ENCODE results near the gene PSTPIP1. TPM values are rescaled to one million over a fixed set of nuclear protein-coding genes. Genes with fewer than 3 reads are reported as not detected.
A peak's percentile ranks its signal among the peaks of the same experiment; 100 is the strongest.

PSTPIP1 gene
- total RNA-seq, 1 experiment from 2014 or later: 1.2 TPM

- H3K36me3 Mint-ChIP-seq (ENCODE audit: insufficient read depth, unreplicated experiment): peaks cover 5% of the 10 kb centered on the region
- intact Hi-C loops (cut with micrococcal nuclease): no loop called here
- peaks cover 38% of the 10 kb centered on the region for H3K4me1 Mint-ChIP-seq (ENCODE audit: insufficient read depth, unreplicated experiment)
- BruUV-seq (replicated peaks): no TSS peak
- peak; percentile 42 for DNase-seq (ENCODE audit: unreplicated experiment)
- peaks cover under 1% of the 10 kb centered on the region for H3K27me3 Mint-ChIP-seq (ENCODE audit: insufficient read depth, unreplicated experiment)
- no peaks in the 10 kb centered on the region for H3K9me3 Mint-ChIP-seq (ENCODE audit: unreplicated experiment)
- H3K27ac Mint-ChIP-seq (ENCODE audit: low read depth, unreplicated experiment): peak overlapping the region; percentile 21
- TF ChIP-seq CTCF (IDR thresholded peaks at IDR 0.05; ENCODE audit: unreplicated experiment): no peak
- POLR2A ChIA-PET: interaction anchor here (0.6 to 1.6 kb wide), 8 partner anchors 9 to 438 kb away, joined by 3 to 26 read pairs (median 4); no protein-coding TSS in a partner anchor
- H3K4me3 Mint-ChIP-seq (ENCODE audit: unreplicated experiment): peak overlapping the region; percentile 77
- CTCF ChIA-PET: interaction anchor here (0.6 to 1.2 kb wide), 4 partner anchors 9 to 474 kb away, joined by 3 to 4 read pairs (median 4); no protein-coding TSS in a partner anchor
These were observed 74.7 kb downstream of the PSTPIP1 start for GRCh38 chr15:77069521-77070121.

GRCh38 chr15:77070180-77070494 is 75.2 kb downstream of the PSTPIP1 start:
- Mint-ChIP-seq H3K27me3 (ENCODE audit: insufficient read depth, unreplicated experiment) (peaks cover 5% of the 10 kb centered on the region), H3K4me1 (ENCODE audit: insufficient read depth, unreplicated experiment) (peaks cover 34% of the 10 kb centered on the region), H3K27ac (ENCODE audit: low read depth, unreplicated experiment) (peak overlapping the region; percentile 21), H3K4me3 (ENCODE audit: unreplicated experiment) (peak overlapping the region; percentile 77), H3K9me3 (ENCODE audit: unreplicated experiment) (no peaks in the 10 kb centered on the region), H3K36me3 (ENCODE audit: insufficient read depth, unreplicated experiment) (peaks cover 5% of the 10 kb centered on the region)
- no peak for DNase-seq (ENCODE audit: unreplicated experiment)
- ChIA-PET CTCF (interaction anchor here (1.2 kb wide), 1 partner anchor 9 kb away, joined by 4 read pairs; no protein-coding TSS in a partner anchor), POLR2A (interaction anchor here (1.0 to 1.4 kb wide), 3 partner anchors 10 to 438 kb away, joined by 5 to 26 read pairs (median 5); no protein-coding TSS in a partner anchor)
- TF ChIP-seq CTCF (IDR thresholded peaks at IDR 0.05; ENCODE audit: unreplicated experiment): no peak
- intact Hi-C loops (cut with micrococcal nuclease): no loop called here
- no TSS peak for BruUV-seq (replicated peaks)

DNA sequence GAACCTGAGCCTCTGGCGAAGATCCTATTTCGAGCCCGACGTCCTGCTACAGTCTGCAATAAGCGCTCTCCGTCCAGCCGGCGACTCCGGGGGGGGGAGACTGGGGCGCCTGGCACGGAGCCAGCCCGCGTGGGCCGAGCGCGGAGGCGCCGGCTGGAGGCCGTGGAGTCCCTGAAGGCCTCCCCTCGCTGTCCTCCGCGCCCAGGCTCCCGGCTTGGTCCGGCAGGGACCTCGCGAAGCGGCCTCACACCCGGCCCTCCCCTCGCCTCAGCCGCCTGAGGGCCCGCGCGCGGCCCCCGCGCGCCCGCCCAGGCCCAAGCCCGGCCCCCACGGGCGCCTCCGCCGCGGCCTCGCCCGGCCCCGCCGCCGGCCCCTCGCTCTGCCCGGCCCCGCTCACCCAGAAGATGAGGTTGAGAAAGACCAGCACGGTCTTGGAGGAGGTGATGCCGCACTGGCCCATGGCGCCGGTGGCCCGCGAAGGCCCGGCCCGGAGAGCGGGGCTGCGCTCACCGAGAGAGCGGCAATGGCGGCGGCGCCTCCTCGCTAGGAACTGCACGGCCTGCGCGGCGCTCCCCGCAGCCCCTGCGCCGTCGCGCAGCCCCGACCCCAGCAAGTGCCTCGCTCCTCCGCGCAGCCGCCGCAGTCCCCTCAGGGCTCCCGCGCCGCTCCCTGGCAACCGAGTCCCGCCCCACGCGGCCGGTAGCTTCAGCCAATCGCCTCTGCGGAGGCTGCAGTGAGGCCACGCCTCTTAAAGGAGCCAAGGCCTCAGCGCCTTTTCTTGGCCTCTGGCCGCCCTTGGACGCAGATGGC is 75.8 kb downstream of the PSTPIP1 start, which contains the start of gene TSPAN3:
Gene TSPAN3 (minus strand): TSS at position 615 of the 810 bp plus-strand sequence. CDS start 155 bp downstream, at position 460.
- ChIA-PET CTCF (interaction anchor here (0.7 kb wide), 1 partner anchor 1367 kb away, joined by 3 read pairs; no protein-coding TSS in a partner anchor), POLR2A (interaction anchor here (0.6 to 1.0 kb wide), 11 partner anchors 10 to 352 kb away, joined by 3 to 28 read pairs (median 3); no protein-coding TSS in a partner anchor)
- Mint-ChIP-seq H3K4me1 (ENCODE audit: insufficient read depth, unreplicated experiment) (peaks cover 32% of the 10 kb centered on the region), H3K27me3 (ENCODE audit: insufficient read depth, unreplicated experiment) (peaks cover 11% of the 10 kb centered on the region), H3K9me3 (ENCODE audit: unreplicated experiment) (no peaks in the 10 kb centered on the region), H3K4me3 (ENCODE audit: unreplicated experiment) (peak within 1 kb of the TSS; percentile 77), H3K36me3 (ENCODE audit: insufficient read depth, unreplicated experiment) (peaks cover 5% of the 10 kb centered on the region), H3K27ac (ENCODE audit: low read depth, unreplicated experiment) (peak within 1 kb of the TSS; percentile 73)
- no TSS peak for BruUV-seq (replicated peaks)
- peak; percentile 89 for DNase-seq (ENCODE audit: unreplicated experiment)
- intact Hi-C loops (cut with micrococcal nuclease): no loop called here
- TF ChIP-seq CTCF (IDR thresholded peaks at IDR 0.05; ENCODE audit: unreplicated experiment): no peak
